Non-pigmented ciliary epithelial cell (primary cell): ENCODE data around the gene RTN4R.

ENCODE experiments used
- DNase-seq: peaks from one replicate; pipeline ENCODE4 v3.0.0-alpha.2; 2010; ENCODE audit warnings: low read depth

The RTN4R gene

GRCh38 chr22:20199413-20199842 lies 68.7 kb downstream of the RTN4R start:
- no peak for DNase-seq

- no peak for DNase-seq
Observed at GRCh38 chr22:20198557-20199319, 69.4 kb downstream of the RTN4R start.

- DNase-seq: no peak
Observed at GRCh38 chr22:20197407-20198030, 70.6 kb downstream of the RTN4R start.

- DNase-seq: no peak
Observed at GRCh38 chr22:20196094-20196842, 71.8 kb downstream of the RTN4R start.

GRCh38 chr22:20194681-20195593 lies 73.2 kb downstream of the RTN4R start:
- no peak for DNase-seq

- DNase-seq: no peak
Observed at GRCh38 chr22:20193761-20194494, 74.2 kb downstream of the RTN4R start.

- no peak for DNase-seq
Observed at GRCh38 chr22:20192972-20193760, 75.0 kb downstream of the RTN4R start.

- no peak for DNase-seq
Observed at GRCh38 chr22:20192293-20192971, 75.7 kb downstream of the RTN4R start.

- no peak for DNase-seq
Observed at GRCh38 chr22:20191803-20192202, 76.3 kb downstream of the RTN4R start.
